ENCODE measurements around the gene ZNF474.

Gene ZNF474

DNA sequence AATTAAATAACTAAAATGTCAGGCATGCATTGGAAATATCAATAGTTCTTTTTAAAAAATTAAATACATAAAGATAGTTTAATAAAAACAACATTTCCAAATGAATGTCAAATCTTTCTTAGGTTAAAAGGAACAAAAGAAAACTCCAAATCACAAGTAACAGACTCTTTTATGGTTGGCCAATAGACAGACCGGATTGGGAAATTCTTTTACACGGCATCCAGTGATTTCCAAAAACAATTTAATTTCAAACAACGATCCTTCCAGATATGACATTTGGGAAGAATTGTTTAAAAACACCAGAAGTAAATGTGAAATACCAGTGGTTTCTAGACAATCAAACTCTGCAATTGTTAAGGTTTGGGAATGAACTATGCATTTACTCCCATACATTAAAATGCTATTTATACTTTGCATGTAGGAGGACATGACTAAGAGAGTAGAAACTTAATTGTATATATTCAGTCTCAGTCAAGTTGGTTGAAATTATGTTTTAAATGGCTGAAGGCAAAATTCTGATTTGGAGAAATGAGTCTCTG is 32.8 kb downstream of the ZNF474 start:
- TF ChIP-seq, protein P1, sequence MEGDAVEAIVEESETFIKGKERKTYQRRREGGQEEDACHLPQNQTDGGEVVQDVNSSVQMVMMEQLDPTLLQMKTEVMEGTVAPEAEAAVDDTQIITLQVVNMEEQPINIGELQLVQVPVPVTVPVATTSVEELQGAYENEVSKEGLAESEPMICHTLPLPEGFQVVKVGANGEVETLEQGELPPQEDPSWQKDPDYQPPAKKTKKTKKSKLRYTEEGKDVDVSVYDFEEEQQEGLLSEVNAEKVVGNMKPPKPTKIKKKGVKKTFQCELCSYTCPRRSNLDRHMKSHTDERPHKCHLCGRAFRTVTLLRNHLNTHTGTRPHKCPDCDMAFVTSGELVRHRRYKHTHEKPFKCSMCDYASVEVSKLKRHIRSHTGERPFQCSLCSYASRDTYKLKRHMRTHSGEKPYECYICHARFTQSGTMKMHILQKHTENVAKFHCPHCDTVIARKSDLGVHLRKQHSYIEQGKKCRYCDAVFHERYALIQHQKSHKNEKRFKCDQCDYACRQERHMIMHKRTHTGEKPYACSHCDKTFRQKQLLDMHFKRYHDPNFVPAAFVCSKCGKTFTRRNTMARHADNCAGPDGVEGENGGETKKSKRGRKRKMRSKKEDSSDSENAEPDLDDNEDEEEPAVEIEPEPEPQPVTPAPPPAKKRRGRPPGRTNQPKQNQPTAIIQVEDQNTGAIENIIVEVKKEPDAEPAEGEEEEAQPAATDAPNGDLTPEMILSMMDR (conservative IDR thresholded peaks at IDR 0.05; ENCODE audit: low read depth, low read length), result no peak
- H3K4me3 ChIP-seq (ENCODE audit: low read depth, low read length), result no peak overlapping the region
- DNase-seq (ENCODE audit: low read depth), result no peak

DNA sequence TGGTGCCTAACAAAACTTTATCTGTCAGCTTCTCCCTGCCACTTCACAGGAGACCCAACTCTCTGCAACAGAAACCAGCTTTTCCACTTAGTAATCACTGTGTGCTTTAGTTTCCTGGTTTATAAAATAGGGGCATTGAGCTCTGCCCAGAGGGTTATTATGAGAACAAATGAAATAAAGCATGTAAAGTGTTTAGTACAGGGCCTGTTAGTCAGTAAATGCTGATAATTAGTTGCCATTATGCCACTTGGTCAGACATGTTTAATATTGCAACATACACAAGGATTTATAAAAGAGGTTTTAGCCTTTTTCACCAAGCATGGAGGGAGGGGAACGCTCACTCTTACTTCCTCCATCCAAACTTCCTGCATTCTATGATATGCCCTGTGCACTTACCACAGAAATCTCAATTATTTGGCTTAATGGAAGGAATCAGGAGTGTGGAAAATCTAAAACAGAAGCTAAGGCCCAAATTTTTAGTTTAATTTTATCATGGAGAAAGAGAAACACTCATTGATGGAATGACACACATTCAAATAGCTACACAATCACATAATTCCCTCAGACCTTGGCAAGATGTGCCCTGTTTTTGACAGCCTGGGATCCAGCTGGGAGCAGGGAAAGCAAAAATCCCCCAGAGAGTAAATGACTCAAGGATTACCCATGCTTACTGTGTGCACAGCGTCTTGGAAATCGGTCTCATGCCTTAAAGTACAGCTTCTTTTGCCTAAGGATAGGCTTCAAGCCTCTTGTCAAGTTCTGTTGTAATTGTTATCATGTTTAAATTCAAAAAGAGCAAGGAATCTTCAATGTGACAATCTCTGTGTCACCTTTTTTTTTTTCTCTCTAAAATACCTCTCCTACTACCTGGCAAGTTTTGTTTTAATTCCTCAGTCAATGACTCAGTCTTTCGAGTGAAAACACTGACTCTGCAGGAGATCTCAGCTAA is 34.0 kb downstream of the ZNF474 start:
- no peak overlapping the region for H3K4me3 ChIP-seq (ENCODE audit: low read depth, low read length)
- DNase-seq (ENCODE audit: low read depth), result peak; percentile 85
- TF ChIP-seq, protein P1 (conservative IDR thresholded peaks at IDR 0.05; ENCODE audit: low read depth, low read length), result peak; percentile 17

DNA sequence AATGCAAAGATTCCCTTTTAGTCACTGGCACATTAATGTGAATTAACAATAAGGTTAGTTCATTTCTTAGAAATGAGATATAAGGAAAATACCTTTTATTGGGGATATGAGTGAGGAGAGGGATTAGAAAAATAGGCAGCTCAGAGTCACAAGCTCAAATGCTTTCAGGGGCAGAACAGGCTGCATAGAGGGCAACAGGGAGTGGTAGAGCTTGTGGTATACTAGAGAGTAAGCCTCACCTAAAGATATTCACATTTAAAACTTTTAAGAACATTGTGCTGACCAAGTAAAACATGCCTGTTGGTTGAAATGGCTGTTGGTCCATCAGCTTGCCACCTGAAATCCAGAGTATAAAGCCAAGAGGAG is 34.7 kb downstream of the ZNF474 start:
- no peak for DNase-seq (ENCODE audit: low read depth)
- H3K4me3 ChIP-seq (ENCODE audit: low read depth, low read length), result no peak overlapping the region
- TF ChIP-seq, protein P1 (conservative IDR thresholded peaks at IDR 0.05; ENCODE audit: low read depth, low read length), result no peak

DNA sequence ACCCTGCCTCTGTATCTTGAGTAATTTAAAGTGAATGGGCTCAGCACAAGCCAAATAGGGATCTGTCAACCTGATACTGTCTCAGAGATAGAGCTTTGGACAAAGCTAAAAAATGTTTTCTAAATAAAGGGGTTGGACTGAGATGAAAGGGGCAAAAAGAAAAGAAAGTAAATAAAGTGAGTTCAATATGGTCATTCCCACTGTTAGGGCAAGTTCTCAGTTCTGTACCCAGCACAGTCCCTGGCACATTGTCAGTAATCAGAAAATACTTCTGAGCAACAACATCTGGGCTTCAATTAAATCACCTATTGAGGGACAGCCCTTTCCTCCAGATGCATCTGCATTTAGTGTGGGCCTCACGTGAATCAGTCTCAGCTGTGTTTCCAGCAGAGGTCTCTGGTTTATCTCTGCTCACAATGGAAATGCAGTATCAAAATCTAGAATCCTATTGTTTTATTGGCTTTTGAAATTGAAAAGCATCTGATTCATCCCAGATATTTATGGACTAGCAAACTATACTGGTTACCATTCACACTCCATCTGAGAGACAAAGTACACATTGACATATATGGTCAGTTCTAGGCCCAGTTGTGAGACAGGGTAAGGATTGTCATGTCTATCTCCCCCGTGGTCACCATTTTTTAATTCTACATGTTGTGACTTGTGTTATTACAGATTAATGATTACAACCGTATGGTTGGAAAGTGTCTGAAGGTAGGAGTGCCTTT is 35.6 kb downstream of the ZNF474 start:
- TF ChIP-seq, protein P1 (conservative IDR thresholded peaks at IDR 0.05; ENCODE audit: low read depth, low read length), result no peak
- DNase-seq (ENCODE audit: low read depth), result no peak
- H3K4me3 ChIP-seq (ENCODE audit: low read depth, low read length), result no peak overlapping the region

DNA sequence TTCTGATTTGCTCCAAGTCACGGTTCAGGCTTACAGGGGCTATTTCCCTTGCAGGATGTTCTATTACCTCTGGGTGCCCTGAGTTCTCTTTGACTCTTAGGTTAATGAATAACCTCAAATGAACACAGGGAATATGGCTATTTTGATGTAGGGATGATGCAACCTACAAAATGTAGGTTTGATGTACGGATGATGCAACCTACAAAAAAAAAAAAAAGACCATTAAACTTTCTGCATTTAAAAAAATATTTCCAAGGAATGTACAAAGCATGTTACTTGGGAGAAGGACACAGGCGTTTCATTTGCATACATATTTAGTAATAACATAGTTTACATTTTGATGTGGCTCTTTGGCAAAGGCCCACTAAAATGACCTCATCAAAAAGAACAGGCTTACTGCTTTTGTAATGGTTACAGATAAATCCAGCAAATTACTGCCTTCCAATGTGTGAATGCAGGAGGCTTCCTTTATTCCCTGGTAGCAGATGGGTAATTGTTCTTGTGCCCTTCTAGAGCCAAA is 36.3 kb downstream of the ZNF474 start:
- peak; percentile 86 for DNase-seq (ENCODE audit: low read depth)
- no peak overlapping the region for H3K4me3 ChIP-seq (ENCODE audit: low read depth, low read length)
- TF ChIP-seq, protein P1 (conservative IDR thresholded peaks at IDR 0.05; ENCODE audit: low read depth, low read length), result no peak

DNA sequence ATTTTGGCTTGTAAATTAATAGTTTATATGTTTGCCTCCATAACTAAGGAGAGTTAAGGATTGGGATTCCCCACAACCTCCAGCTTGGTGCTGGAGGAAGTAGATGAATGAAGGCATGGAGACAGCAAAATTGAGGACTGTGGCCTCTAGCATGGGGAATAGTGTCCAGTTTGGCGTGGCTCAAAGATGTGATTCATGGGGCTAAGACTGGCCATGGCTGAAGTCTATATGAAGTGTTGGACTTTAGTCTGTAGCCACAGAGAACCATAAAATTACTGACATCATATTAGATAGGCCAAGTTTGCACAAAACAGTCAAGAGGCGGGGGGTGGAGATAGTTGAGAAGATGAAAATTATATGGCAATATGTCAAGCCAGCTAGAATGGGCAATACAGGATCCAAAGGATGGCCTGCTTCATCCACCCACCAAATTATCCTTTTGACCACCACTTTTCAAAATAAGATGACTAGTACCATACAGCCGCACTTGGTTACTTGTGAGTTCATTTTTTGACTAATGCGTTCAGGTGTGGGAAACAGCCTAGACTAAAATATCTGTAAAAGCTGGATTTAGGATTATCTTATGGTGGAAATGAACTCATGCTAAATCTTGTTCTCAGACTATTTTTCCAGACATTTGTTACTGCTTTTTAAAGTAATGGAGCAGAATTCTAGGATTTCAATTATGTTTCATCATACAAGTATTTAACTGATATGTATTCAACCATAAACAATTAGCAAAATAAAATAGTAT is 40.2 kb downstream of the ZNF474 start:
- DNase-seq (ENCODE audit: low read depth), result no peak
- no peak overlapping the region for H3K4me3 ChIP-seq (ENCODE audit: low read depth, low read length)
- TF ChIP-seq, protein P1 (conservative IDR thresholded peaks at IDR 0.05; ENCODE audit: low read depth, low read length), result no peak
